WI38 (cell line): ENCODE data around the gene FTO.

ENCODE experiments used
- H3K4me3 ChIP-seq: 2 replicates; pipeline ENCODE4 v1.5.1; 2011; ENCODE audit warnings: low read depth, mild to moderate bottlenecking, control low read depth, low read length
- TF ChIP-seq, protein P1 (sequence below): IDR thresholded peaks from 2 replicates; pipeline ENCODE4 v1.5.1; 2012; ENCODE audit warnings: low read depth, mild to moderate bottlenecking, control low read depth, low read length

Gene FTO

DNA sequence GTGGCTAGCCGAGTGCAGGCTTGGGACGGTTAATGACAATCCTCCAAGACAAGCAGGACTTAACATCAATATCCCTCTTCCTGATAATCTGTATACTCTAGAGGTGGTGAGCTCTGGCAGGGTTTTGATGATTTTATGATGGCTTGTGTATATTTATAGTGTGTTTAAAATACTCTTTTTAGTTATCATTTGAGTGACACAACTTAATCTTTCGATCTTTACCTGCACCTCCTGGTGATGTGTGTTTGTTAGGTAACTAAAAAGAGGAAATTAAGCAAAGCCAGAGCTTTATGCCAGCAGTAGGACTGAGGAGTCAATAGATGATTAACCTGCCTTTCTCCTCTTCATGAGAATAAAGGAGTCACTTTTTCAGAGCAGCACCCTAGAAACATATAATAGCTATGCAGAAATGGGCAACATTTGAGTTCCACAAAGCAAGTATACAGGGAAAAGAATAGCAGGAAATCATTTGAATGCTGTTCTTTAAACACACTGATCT, 372.1 kb downstream of the FTO start:
- TF ChIP-seq, protein P1, sequence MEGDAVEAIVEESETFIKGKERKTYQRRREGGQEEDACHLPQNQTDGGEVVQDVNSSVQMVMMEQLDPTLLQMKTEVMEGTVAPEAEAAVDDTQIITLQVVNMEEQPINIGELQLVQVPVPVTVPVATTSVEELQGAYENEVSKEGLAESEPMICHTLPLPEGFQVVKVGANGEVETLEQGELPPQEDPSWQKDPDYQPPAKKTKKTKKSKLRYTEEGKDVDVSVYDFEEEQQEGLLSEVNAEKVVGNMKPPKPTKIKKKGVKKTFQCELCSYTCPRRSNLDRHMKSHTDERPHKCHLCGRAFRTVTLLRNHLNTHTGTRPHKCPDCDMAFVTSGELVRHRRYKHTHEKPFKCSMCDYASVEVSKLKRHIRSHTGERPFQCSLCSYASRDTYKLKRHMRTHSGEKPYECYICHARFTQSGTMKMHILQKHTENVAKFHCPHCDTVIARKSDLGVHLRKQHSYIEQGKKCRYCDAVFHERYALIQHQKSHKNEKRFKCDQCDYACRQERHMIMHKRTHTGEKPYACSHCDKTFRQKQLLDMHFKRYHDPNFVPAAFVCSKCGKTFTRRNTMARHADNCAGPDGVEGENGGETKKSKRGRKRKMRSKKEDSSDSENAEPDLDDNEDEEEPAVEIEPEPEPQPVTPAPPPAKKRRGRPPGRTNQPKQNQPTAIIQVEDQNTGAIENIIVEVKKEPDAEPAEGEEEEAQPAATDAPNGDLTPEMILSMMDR = no peak
- no peak overlapping the region for H3K4me3 ChIP-seq

DNA sequence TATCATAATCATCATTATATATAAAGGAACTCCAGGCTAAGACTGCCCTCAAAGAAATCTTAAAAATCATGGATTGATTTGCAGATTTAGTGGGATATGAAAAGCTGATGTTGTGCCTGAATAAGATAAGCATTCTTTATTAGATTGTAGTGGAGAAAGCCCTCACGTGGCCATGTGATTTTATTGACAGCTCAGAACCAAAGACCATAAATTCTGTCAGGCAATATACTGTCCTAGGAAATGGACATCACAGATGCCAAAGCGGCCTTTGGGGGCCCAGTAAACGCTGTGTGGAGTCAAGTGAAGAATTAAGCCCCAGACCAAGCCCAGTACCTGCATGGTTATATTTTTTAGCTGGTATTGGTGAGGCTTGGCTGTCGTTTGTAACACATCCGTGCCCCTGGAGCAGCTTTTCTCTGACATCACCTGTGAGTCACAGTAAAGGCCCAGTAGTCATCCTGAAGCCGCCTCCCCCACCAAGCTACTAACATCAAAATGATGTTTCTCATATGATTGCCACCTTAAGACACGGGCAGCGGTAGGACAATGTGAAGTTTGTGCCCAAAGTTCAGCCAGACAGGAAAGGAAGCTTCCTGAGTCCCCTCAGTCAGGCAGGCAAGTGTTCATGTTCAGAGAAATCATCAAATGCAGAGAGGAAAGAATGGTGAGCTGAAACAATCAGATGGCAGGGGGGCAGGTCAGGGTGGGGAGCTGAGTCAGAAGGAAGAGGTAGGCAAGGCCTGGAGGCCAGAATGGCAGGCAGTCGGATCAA, 373.3 kb downstream of the FTO start:
- no peak overlapping the region for H3K4me3 ChIP-seq

DNA sequence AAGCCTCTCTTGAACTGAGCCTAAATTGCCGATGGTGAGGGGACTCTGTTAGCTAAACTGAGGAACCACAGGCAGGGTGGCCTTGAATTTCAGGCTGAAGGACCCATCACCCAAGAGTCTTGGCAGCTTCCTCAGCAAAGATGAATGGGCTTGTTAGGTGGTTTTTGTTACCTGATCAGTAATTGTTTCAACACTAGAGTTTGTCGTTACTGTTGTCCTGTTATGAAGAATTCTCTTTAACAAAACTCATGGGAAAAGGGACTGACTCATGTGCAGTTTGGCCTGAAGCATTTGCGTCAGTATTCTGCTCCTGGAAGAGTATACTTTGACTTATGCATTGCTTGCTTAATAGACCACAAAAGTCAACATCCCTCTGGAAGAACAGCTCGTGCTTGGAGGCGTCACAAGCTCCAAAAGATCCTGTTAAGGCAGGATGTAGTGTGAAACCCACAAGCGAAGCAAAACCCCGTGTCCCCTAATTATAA, 376.6 kb downstream of the FTO start:
- TF ChIP-seq, protein P1 = no peak
- H3K4me3 ChIP-seq = no peak overlapping the region

More for the DNA sequence above, 373.3 kb downstream of the FTO start:
- TF ChIP-seq, protein P1 = no peak

DNA sequence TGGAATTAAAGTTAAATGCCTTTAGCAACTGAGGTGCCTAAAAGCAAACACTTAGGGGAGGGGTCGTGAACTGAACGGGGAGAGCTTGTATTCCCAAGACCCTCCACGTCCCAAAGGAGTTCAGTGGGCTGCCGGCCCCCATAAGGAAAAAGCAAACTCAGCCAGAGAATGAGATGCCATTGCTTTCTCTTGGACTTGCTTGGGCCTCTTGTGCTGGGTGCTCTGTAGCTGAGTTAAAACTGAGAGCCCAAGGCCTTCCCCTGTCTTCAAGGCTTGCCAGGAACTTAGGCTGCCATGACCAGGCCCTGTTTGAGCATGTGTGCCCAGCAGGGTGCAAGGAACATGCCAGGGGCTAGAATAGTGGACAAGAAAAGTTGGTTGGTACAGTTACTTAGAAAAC, 382.8 kb downstream of the FTO start:
- no peak overlapping the region for H3K4me3 ChIP-seq
- TF ChIP-seq, protein P1 = no peak

DNA sequence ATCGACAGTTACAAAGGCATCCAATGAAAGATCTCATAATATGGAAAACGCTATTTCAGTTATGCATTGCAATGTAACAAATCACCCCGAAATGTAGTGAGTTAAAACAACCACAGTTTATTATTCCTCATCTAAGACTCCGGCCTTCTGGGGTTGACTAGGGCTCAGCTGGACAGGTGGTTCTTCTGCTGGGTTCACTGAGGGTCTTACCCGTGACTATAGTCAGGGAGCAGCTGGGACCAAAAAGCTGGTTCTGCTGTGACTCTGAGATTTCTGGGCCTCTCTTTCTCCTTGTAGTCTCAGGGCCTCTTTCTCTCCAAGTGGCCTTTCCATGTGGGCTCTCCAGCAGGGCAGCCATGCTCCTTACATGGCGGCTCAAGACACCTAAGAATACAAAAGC, 386.6 kb downstream of the FTO start:
- no peak overlapping the region for H3K4me3 ChIP-seq
- TF ChIP-seq, protein P1 = no peak

DNA sequence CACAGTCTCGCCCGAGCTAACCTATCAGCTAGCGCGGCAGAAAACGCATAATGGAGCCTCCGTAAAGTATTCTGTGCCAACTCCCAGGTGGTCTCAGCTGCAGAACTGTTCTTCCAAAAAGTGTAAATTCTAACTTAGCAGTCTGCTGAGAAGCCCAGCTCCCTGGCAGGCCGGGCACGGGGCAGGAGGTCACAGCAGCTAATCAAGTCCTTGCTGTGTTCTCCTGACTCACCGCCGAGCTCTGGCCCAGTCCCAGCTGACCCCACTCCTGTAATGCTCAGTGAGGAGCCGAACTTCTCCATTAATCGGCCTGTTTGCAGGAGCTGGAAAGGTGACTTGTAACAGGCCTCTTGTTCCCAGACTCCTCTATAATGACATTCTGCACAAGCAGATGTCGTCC, 389.3 kb downstream of the FTO start:
- no peak overlapping the region for H3K4me3 ChIP-seq
- TF ChIP-seq, protein P1 = no peak

DNA sequence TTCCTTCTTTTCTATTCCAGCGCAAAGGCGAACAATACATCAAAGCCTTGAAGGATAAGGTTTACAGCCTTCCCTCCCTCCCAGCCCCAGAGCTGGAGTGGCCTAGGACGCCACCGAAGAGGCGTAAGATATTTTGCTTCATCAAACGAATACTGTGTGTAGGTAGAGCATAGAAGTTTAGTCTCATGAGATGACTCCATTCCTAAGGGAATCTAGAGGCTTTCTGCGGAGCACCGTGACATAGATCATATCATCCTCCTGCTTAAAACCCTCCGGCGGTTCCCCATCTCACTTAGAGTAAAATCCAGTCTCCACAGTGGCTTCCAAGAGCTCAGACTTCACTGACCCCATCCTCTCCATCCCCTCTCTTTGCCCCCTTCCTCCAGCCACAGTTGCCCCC, 390.7 kb downstream of the FTO start:
- TF ChIP-seq, protein P1 = no peak
- no peak overlapping the region for H3K4me3 ChIP-seq
